NOMO-1 treated with dmso at 0.1 percent for 144 hours (cell line): ENCODE results near the gene SOX18.

Experiments used
- DNase-seq: peaks from one replicate; lab custom pipeline; 2025; ENCODE audit not compliant: unreplicated experiment; lab: John Stamatoyannopoulos, UW

SOX18 gene

DNA sequence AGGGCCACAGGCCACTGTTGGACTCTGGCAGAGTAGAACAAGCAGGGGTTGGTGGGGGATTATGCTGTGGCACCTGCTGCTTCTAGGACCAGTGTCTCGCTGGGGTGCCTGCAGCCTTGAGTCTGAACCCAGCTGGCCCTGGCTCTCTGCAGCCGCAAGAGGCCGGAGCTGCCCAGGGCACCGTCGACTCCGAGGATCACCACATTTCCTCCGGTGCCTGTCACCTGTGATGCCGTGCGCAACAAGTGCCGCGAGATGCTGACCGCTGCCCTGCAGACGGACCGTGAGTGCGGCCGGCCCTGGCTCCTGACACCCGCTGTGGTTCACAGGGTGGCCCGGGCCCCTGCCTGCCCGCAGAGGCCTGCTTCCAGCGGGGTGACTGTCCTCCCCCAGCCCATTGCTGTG, 19.8 kb upstream of the SOX18 start:
- DNase-seq, result no peak

DNA sequence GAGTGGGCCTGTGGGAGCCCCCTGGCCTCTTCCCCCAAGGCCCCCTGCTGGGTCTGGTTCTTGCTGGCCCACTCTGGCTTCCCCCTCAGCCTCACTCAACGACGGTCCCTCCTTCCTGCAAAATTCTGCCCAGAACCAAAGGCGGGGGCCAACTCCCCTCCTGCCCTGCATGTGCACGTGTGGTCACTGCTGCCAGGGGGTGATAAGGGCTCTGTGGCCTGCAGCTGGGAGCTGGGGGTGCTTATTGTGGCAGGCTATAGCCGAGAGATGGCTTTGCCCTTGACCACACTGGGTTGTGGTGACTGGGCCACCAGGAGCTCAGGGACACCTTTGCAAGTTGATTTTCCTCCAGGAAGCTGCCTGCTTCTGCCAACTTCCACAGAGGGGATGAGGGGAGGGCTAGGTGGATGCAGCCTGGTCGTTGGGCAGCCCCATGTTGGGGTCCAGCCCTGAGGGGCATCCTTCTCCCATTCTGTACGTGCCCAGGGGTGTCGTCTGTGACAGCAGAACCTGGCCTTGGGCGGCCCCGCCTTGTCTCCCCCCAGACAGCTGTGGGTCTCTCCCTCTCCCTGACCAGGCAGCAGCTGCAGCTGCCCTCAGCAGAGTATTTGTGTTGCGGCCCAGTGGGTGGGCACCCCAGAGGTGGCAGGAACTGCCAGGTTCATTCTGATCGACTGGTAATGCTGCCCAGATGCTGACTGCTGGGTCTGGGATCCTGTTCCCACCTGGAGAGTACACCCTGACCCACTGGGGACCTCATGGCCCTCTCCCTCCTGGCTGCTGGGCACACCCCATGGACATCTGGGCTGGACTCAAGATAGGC, 19.2 kb upstream of the SOX18 start:
- DNase-seq, result no peak

DNA sequence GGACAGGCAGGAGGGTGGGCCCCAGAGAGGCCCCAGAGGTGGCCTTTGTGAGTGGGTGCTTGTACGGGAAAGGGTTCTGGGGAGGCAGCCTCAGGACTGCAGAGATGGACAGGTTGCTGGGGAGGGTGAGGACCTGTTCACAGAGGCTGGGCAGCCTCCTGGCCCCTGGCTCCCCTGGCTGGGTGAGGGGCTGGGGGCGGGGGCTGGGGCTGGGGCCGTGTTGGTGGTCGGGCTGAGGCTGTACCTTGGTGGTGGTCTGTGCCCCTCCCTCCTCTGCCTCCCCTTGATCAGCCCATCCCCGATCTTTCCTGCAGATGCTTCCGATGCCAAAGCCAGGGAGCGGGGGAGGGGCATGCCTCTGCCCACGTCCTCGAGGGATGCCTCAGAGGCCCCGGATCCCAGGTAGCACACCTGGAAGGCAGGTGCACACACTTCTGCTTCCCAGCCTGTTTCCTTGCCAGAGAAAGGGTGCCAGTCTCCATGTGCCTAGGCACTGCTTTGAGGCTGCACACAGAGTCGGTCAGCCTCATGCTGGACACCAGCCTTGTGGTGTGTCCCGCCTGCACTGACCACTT, 18.4 kb upstream of the SOX18 start:
- no peak for DNase-seq

DNA sequence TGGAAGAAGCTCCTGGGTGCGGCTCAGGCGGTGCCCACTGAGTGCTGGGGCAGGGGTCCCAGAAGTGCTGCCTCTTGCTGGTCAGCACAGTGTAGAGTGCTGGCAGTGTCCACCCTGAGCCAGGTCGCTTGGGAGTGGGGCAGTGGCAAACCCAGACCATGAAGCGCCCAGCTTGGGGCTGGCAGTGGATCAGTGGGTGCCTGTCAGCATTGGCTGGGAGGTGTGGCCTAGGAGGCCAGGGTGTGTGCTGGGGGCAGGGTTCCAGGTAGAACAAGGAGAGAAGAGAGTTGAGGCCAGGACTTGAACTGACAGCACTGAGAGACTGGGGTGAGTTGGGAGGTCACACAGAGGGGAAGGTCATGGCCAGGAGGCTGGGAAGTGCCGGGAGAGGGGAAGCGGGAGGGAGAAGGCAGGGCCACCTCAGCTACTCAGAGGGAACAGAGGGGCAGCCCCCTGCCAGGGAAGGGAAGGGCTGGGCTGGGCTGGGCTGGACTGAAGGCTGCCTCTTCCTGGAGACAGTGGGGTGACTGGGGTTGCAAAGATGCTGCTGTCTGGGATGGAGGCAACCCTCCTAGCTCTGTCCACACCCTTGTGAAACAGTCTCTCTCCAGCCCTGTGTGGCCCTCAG, 17.7 kb upstream of the SOX18 start:
- no peak for DNase-seq

DNA sequence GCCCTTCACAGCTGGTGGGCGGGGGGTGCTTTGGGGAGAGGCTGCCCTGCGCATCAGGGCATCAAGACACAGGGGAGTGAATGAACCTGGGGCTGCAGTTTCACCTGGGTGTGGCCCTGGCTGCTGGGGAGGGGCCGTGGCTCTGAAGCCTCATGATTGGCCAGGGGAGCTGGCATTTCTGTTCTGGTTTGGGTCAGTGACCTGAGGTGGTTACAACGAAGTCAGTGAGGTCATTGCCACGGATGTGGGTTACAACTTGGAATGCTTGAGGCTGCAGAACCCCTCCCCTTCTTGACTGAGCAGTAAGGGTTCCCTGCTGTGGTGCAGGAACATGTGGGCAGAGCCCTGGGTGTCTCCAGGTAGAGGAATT, 16.5 kb upstream of the SOX18 start:
- DNase-seq, result peak; percentile 45

DNA sequence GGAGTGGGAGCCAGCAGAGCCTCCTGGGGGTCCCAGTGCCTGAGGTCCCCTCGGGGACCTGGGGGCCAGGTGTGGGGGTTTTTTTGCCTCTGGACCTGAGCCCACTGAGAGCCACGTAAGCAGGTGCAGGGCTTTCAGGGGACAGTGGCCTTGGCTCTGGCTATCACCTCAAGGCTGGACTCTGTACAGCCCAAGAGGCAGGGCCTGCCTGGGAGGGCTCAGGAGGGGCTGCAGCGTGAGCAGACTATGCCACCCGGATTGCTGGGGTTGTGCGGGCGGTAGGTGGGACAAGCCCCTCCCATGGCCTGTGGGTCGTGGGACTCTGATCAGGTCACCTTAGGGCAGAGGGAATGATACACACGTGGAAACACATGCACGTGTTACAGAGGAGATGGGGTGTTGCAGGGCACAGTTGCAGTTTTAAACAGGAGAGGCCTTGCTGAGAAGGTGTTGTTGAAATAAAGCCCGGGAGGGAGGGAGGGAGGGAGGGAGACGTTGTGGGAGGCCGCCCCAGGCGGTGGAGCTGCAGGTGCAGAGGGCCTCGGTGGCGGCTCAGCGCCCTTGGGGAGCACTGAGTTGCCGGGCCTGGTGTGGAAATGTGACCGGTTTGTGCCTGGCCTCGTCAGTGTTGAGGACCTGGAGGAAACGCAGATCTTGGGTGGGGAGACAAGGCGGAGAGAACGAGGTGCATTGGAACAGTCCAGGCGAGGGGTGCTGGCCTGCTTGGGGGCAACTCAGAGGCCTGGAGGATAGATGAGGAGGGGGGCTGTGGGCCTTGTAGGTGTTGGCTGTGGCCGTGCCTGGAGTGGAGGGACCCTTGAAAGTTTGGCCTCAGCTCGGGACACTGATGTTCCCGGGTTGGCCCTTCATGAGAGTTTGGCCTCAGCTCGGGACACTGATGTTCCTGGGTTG, 15.9 kb upstream of the SOX18 start:
- DNase-seq, result no peak

DNA sequence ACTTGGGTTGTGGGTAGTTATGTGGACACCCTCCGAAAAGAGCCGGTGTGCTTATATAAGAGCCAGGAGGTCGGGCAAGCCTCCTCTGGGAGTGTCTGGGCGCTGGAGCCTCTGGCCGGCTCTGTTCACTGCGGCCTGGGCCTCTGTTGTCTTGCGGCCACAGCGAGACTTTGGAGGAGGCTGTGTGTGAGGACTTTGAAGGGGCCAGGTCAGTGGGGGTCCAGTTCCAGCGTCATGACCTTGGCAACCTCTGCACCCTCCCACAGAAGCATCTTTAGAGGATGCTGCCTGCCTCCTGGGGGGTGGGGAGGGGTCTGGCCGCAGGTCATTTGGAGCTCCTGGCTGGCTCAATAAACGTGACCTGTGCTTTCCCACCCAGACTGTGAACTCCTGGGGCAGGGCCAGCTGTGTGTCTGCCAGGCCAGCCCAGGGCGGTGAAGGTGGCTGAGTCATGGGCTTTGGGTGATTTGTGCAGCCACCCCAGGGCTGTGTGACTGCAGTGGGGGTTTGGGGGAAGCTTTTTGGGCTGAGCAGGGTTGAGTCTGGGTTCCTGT, 14.8 kb upstream of the SOX18 start:
- no peak for DNase-seq

DNA sequence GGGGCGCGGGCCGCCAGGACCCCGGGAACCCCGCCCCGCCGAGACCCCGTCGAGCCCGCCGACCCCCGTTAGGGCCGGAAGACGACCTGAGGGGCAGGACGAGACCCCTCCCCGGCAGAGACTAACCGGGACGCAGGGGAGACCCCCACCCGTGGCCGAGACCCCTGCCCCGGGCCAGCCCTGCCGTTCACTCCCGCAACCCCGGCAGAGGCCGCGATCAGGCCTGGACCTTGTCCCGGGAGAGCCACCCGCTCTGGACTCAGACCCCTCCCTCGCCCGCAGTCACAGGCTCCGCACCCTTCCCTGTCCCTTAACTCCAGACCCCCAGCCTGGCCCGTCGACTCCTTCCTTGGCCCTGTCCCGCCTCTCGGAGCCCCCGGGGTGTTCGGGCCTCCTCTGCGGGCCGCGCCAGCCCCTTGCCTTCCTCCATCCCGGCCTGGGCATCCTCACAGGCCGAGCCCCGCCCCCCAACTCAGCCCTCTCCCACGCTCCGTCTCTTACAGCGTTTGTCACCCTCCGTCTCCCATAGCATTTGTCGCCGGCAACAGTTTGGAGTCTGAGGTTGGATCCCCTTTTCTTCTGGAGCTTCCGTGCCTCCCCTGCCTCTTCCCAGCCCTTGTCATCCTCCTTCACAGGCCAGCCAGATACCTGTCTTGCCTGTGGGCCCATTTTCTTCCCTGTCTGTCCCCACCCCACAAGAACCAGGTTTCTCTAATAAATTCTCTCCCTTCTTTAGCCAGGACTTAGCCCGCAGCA, 14.1 kb upstream of the SOX18 start:
- DNase-seq, result no peak

DNA sequence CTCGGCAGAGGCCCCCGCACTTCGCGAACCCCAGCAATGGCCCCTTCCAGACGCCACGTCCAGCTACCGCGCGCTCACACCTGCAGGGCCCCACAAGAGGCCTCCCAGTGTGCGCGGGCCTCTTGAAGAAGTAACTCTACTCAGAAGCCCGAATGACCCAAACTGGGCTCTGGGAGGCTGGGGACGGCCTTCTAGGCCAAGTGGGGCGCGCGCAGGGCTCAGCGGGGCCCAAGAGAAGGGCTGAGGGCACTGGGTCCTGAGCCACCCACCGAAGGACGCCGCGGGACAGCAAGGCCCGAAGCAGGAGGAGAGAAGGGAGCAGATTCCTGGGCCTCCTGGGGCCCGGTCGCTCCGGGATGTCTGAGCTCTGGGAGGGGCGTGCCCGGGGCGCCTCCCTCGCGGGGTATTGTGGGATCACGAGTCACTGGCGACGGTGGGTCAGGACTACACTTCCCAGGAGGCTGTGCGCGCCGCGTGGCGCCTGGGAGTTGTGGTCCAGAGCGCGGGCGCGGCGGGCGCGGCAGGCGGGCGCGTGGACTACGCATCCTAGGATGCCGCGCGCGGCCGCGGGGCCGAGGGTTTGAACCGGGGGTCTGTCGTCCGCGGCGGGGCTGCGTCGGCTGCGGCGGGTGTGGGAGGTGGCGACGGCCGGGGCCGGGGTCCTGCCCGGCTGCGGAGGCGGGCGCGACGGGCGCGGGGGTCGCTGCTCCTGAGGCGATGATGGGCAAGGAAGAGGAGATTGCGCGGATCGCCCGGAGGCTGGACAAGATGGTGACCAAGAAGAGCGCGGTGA, 13.4 kb upstream of the SOX18 start, which contains the start of gene TCEA2:
TCEA2 (plus strand) TSS at position 603 of the 793 bp plus-strand sequence; CDS start at position 718, 115 bp downstream.
- peak; percentile 88 for DNase-seq

DNA sequence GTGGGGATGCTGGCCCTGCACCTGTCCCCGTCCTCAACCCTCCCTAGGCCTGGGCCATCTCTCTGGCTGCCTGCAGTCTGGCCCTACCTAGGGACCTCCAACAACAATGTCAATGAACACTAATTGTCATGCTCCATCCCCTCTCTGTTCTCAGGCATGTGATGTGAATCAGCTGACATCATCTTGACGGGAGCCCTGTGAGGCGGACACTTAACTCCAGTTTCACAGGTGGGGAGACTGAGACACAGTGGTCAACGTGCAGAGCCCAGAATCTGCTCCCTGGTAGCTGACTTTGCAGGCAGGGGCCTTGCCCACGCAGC, 12.8 kb upstream of the SOX18 start:
- DNase-seq, result no peak

DNA sequence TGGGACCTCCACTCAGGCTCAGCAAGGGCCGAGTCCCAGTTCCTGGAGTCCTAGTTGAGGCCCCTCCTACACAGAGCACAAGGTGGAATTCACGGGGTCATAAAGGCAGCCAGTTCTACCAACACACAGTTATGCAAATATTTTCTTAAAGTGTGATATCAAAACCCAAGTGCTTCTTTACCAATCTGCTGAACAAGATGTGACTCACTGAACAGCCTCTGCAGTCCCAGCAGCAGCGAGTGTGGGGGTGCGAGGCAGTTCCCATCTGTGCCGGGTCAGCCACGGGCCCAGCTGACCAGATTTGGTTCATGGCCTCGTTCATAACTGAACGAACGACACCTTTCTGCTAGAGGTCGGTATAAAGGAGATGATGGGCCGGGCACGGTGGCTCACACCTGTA, 9.1 kb upstream of the SOX18 start:
- no peak for DNase-seq

DNA sequence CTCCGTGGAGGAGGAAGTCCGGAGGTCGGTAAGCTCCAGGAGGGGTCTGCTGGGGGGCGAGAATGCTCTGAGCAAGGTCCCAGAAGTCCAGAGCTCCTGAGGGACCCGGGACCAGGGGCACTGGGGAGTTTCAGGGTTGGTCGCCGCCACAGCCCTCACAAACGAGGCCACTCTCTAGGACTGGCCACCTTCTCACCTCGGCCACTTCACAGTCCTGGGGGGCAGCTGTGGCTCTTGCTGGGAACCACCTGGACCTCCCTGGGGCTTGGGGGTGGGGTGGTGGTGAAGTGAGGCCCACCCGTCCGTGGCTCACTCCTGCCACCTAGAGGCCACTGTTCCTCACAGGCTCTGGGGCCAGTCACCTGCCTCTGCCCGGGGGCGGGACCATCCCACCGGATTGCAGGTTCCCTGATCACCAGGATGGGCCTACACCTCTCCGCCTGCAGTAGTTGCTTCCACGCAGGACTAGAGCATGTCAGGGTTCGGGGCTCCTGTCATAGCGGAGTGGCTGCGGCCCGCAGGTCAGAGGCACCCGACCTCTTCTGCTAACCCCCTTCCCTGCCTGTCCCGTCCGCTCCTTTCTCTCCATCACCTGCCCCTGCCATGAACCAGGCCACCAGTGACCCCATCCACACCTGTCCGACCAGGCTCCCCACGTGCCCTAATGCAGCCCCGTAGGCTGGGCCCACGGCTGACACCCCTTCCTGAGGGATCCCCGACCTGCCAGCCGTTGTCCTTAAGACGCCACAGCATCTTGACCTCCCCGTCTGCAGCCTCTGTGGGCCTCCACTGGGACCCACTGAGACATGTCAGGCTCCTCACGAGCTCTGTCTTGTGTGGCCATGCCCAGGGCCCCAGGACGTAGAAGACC, 8.4 kb upstream of the SOX18 start:
- DNase-seq, result peak; percentile 48

DNA sequence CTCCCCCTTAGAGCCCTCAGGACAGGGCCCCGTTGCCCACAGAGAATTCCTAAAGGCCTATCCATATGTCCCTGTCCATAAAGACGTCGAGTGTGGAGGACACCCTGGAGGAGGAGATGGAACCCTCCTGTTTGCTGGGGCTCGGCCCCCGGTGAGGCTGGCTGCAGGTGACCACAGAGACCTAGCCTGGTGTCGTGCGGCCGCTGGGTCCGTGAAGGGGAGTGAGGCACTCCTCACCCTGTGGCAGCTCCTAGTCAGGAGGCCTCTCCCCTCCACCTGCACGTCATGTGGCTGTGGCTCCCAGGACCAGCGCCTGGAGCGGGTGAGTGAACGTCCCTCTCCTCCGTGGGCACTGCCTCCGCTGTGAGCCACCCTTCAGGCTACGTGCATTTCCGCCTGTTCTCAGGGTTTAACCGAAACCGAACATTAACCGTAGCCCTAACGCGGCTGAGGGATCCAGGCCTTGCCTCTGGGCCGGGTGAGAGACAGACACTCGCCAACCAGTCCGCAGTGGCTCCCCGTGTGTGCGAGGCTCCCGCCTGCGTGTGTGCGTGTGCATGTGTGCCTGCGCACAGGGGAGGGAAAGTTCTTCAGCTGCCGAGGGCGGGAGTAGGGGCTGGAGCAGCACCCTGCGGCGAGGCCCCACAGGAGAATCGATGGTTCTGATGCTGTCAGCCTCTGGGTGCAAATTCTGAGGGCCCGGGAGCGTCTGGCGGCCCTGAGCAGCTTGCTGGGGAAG, 7.6 kb upstream of the SOX18 start:
- no peak for DNase-seq

DNA sequence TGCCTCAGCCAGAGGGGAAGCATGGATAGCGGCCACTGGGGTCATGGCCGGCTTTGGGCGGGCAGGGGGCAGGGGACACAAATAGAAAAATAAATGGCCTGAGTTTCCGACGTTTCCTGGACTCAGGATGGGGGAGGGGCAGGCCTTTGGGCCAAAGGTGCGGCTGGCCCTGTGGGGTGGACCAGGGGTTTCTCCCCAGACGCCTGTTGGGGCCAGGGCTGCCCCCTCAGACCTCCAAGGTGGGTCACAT, 7.1 kb upstream of the SOX18 start:
- no peak for DNase-seq

DNA sequence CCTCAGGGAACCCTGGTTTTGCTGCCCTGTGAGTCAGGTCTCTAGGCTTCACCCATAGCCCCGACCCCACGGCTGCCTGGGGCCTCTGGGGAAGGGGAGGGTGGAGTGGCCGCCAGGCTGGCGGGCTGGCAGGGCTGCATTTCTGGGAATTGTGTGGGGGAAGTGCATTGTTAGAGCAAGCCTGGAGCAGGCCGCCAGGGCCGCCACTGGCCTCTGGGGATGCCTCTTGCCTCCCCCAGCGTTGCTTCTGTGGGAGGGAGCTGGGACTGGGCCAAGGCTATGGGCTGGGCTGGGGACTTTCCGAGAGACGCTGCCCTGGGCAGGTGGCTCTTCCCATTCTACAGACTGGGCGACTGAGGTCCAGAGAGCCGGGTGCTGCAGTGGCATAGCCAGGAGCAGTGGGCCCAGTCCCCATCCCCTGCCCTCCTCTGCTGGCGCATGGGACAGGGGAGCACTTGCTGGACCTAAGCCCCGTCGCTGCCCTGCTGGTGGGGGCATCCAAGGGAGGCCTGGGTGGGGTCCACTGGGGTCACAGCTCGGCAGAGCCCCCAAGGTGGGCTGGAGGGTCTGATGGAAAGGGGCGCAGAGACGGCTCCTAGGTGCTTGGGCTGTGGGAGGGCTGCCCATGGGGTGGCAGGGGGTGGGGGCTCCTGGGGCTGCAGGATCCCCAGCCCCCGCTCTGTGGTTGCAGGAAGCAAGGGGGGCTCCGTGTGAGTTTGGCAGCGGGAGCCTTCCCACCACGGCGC, 6.6 kb upstream of the SOX18 start:
- no peak for DNase-seq

DNA sequence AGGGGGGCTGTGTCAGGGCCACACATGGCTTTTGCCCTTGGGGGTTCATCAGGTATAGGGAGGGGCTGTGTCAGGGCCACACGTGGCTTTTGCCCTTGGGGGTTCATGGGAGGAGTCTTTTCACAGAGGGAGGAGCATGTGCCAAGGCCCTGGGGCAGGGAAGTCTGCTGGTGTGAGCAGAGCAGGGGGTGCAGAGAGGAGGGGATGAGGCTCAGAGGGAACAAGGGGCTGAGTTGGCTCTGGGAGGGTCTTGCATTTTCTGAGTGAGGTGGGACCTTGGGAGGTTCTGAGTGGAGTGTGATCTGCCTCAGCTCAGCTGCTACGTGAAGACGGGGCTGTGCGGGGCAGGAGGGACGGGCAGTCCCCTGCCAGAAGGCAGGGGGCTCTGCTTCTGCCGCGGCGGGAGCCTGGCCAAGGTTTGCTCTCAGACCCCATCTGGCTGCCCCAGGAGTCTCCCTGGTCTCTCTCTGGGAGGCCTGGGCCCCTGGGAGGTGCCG, 6.0 kb upstream of the SOX18 start:
- no peak for DNase-seq
